Tongue (tissue), 2 donors: ENCODE measurements around the gene GALNT2. TPM values are rescaled to one million over a fixed set of nuclear protein-coding genes. Genes with fewer than 3 reads are reported as not detected.

ENCODE experiments used
- DNase-seq: peaks from one replicate; pipeline ENCODE4 v3.0.0-alpha.2; 2015
- total RNA-seq: library from RNA; depleted of rRNA; stranded (reverse); fragments of >200 nt; gene quantifications from one replicate; pipeline ENCODE4 v1.2.3, GENCODE V29; 2014

The GALNT2 gene
- total RNA-seq, 1 donor from 2014 or later: 83.3 TPM

DNA sequence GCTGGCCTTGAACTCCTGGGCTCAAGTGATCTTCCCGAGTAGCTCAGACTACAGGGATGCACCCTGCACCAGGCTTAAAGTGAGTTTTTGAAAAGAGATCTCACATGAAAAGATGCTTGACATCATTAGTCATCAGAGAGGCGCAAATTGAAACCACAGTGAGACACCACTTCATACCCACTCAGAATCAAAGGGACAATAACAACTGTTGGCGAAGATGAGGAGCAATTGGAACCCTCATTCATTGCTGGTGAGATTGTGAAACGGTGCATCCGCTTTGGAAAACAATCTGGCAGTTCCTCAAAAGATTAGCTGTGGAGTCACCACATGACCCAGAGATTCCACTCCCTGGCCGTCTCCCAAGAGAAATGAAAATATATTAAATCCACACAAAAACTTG, 236.8 kb downstream of the GALNT2 start:
- DNase-seq: peak; percentile 35

DNA sequence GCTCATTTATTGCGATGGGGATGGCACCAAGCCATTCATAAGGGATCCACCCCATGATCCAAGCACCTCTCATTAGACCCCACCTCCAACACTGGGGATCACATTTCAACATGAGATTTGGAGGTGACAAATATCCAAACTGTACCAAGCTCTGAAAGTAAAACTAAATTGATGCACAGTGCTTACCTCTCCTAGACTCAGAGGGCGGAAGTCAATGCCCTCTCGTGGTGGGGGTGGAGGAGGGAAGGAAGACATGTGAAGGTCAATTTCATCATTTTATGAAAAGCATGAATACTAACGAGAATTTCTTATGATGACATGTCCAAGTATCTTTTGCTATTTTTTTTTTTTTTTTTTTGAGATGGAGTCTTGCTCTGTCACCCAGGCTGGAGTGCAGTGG, 239.1 kb downstream of the GALNT2 start:
- DNase-seq: no peak

- DNase-seq: peak; percentile 63
Observed at GRCh38 chr1:230307213-230307612, 240.2 kb downstream of the GALNT2 start.

- peak; percentile 44 for DNase-seq
Observed at GRCh38 chr1:230308039-230308438, 241.0 kb downstream of the GALNT2 start.

DNA sequence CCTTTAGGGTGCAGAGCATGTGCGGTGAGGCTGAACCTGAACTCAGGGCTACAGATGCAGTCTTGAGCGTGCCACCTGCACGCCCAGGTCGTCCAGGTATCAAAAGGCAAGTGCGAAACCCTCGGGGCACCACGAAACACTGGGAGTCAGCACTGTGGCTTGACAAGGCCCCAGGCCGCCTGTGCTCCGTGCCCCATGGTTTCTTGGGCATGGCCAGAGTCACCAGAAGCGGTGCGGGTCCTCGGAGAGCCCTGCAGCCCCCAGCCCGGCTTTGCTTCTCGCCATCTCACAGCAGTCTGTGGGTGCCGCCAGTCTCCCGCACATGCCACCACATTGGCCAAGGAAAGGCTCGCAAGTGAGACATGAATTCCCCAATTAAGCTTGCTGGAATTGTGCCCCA, 241.8 kb downstream of the GALNT2 start:
- DNase-seq: no peak

DNA sequence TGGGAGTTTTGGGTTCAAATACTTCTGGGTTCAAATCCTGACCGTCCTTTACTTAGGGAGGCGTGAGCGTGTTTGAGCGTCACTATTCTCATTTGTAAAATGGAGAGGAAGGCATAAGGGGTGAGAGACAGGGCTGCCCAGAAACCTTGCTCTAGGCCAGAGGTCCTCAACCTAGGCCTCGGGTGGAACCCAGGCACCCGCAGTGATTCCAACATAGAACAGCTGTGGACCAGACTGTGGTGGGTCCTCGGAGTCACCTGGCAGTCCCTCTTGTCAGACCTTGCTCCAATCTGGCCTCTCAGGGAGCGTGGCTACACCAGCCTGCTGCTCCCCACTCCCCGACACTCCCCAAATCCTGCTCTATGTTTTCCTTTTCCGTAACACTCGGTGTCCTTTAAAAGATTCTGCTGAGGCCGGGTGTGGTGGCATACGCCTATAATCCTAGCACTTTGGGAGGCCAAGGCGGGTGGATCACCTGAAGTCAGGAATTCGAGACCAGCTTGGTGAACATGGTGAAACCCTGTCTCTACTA, 242.7 kb downstream of the GALNT2 start:
- no peak for DNase-seq

GRCh38 chr1:230310381-230311163, 243.5 kb downstream of the GALNT2 start:
- peak; percentile 92 for DNase-seq

- DNase-seq: no peak
Observed at GRCh38 chr1:230312676-230313075, 245.6 kb downstream of the GALNT2 start.

- DNase-seq: no peak
Observed at GRCh38 chr1:230313453-230314141, 246.6 kb downstream of the GALNT2 start.

DNA sequence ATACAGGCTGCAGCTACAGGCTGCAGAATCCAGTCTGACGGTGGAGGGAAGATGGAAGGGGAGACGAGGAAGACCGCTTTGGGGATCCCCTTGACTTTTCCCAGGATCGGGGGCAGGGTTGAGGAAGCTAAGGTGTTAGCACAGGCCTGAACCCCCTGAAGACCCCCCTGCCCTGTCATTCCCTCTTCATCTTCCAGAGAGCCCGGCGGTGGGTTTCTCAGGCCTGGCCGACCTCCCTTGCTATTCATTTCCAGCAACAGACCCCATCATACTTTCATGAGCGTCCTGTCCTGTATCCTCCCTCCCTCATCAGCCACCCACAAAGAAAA, 247.1 kb downstream of the GALNT2 start:
- no peak for DNase-seq

DNA sequence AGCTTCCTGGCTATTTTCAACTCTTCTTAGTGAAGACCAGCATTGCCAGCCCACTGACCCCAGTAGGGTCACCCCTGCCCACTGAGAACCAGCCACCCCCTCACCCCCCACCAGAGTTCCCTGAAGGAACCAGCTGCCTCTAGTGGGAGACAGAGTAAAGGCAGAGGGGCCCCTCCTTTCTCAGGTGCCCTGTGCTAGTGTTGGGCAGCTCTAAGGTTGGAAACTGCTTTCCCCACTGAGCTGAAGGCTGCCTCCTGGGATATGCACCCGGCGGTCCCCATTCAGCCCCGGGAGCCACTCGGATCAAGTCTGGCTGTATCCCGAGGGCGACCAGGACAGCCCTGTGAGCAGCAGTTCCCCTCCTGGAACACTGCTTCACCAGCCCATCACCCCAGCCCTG, 248.1 kb downstream of the GALNT2 start:
- no peak for DNase-seq

- DNase-seq: no peak
Observed at GRCh38 chr1:230316864-230317745, 250.1 kb downstream of the GALNT2 start.

DNA sequence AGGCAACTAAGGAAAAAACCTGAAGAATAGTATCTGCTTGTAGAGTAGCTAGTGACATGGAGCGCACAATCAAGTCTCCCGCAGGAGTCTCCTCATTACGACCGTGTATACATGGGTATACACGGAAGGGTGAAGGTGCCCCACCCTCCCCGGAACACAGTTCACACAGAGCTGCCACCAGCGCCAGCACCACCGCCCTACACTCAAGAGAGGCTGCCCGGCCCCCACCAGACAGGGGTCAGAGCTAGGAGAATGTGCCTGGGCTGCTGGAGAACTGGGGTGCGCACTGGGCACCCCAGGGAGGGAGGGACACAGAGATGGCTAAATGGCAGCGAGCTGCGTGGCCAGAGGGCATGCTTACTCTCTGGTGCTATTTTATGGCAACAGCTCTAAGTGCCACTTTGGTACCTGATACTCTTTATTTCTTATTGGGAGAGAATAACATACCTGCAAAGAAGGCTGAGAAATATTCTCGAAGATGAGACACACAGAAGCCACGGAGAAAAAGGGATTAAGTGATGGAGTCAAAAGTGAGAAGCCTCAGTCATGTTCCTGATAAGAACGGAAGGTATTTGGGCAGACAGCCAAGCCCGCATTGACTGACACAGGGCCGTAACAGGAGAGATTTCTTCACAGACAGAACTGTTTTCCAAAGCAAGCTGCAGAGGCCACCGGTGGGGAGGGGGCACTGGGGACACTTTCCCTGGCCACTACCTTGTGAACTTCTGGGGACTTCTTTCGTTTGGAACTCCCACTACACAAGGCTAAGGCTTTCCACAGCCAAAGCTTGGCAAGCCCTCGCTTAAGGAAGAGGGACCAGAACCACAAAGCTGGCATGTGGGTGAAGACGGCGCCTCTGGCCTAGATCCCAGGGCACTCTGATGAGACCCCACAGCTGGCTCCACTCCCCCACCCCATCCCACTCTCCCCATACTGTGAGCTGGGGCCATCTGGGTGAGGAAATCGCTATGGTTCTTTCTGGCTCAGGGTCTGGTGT, 251.1 kb downstream of the GALNT2 start:
- DNase-seq: peak; percentile 56

GRCh38 chr1:230319014-230319747, 252.1 kb downstream of the GALNT2 start:
- no peak for DNase-seq

DNA sequence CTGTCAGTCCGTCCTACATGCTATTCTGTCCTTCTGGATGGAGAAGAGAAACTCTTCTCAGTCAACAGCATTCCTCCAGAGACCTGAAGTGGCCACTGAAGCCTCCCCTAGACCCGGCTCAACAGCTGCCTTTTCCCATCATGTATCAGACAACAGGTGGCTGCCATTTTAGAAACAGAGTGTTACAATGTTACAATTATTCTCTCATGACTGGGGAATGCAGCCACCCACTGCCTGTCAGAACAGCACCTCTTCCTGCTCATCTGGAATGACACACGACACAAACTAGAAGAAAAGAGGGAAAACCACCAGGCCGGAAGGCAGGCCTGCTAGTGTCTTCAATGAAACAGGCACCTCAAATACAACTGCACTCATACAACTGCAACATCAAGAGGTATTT, 253.8 kb downstream of the GALNT2 start:
- DNase-seq: peak; percentile 93

DNA sequence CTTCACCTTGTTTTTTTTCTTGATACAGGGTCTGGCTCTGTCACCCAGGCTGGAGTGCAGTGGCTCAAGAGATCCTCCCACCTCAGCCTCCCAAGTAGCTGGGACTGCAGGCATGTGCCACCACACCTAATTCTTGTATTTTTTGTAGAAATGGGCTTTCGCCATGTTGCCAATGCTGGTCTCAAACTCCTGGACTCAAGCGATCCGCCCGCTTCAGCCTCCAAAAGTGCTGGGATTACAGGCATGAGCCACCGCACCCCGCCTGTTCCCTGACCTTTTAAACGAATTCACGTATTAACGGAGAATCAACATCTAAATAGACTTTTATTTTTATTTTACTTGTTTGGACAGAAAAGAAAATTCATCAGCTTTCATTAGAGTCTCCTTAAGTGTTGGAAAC, 254.3 kb downstream of the GALNT2 start:
- DNase-seq: no peak

GRCh38 chr1:230321741-230322420, 254.8 kb downstream of the GALNT2 start:
- DNase-seq: peak; percentile 66

GRCh38 chr1:230322421-230322756, 255.4 kb downstream of the GALNT2 start:
- no peak for DNase-seq

GRCh38 chr1:230322967-230323547, 256.0 kb downstream of the GALNT2 start:
- no peak for DNase-seq

DNA sequence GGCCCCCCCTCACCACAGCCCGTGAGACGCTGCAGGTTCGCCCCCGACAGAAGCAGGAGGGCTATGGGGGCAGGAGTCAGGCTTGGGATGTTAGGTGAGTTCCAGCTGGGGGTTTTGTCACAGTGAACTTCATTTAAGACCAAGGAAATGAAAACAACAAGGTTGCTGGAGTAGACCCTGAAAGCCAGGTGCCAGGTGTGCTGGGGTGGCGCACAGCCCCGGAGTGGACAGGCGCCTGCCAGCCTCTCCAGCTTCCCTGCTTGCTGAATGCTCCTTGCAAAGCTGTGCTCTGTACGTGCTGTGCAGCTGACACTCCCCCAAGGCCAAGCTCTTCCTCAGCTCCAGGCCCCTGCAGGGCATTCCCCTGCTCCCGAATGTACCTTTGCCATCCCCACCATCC, 256.6 kb downstream of the GALNT2 start:
- DNase-seq: no peak
